Sigmoid colon (tissue), 7 donors: Measurements from ENCODE around the gene TOPBP1. TPM values are rescaled to one million over a fixed set of nuclear protein-coding genes. Genes with fewer than 3 reads are reported as not detected.

ENCODE experiments used
- DNase-seq: peaks from one replicate; pipeline ENCODE4 v3.0.0-alpha.2; 2019
- H3K27ac ChIP-seq, 4 donors: fragments of 200-600 bp; sonication (generic); one replicate each; pipeline ENCODE4 v1.5.1; 2016 to 2019; ENCODE audit warnings: mild to moderate bottlenecking in 1 of 4
- H3K27me3 ChIP-seq, 3 donors: fragments of 200-600 bp; sonication (generic); one replicate each; pipeline ENCODE4 v1.5.1; 2019; ENCODE audit warnings: mild to moderate bottlenecking in 1 of 3
- H3K36me3 ChIP-seq, 4 donors: fragments of 200-600 bp; sonication (generic); one replicate each; pipeline ENCODE4 v1.5.1; 2016 to 2019
- H3K4me1 ChIP-seq, 4 donors: fragments of 200-600 bp; sonication (generic); one replicate each; pipeline ENCODE4 v1.5.1; 2017 to 2019
- H3K4me3 ChIP-seq, 4 donors: fragments of 200-600 bp; sonication (generic); one replicate each; pipeline ENCODE4 v1.5.1; 2017 to 2019; ENCODE audit warnings: mild to moderate bottlenecking in 2 of 4, moderate library complexity in 1 of 4
- H3K9me3 ChIP-seq, 4 donors: fragments of 200-600 bp in 3 of 4; sonication (generic) in 3 of 4; one replicate each; pipeline versions ENCODE4 v1.5.1 to v1.6.1; 2013 to 2019
- EP300 ChIP-seq, 4 donors: sonication (generic); formaldehyde crosslinking; IDR thresholded peaks; one replicate each; pipeline ENCODE4 v1.6.1; 2017; ENCODE audit warnings: antibody characterized with exemption in 4 of 4
- POLR2A ChIP-seq, 2 donors: fragments of 450-650 bp; IDR thresholded peaks; one replicate each; pipeline ENCODE4 v1.6.1; 2016; ENCODE audit warnings: antibody characterized with exemption in 2 of 2, mild to moderate bottlenecking in 2 of 2, moderate library complexity in 2 of 2
- POLR2AphosphoS5 ChIP-seq, 4 donors: sonication (generic); formaldehyde crosslinking; IDR thresholded peaks; one replicate each; pipeline ENCODE4 v1.6.1; 2017; ENCODE audit warnings: antibody characterized with exemption in 4 of 4
- WGBS, 2 donors: extraction: QIAGEN DNeasy Blood & Tissue Kit; methylation state at CpG; one replicate each; pipeline ENCODE4 v1.1.7; 2013; 5-methylcytosine and 5-hydroxymethylcytosine counted together
- intact Hi-C: fragments of 100-400 bp; cut with DNase I; formaldehyde crosslinking; loops from one replicate; pipeline ENCODE4 v1.15.1; 2023
- polyA plus RNA-seq, 3 donors: library from polyadenylated mRNA; stranded (reverse); fragments of 200-250 nt; gene quantifications; one replicate each; pipeline ENCODE4 v1.2.3, GENCODE V29; 2013
- total RNA-seq, 4 donors: library from RNA; depleted of rRNA; stranded (reverse); fragments of >200 nt; gene quantifications; one replicate each; pipeline ENCODE4 v1.1.0, GENCODE V29; 2016
- TF ChIP-seq, protein P1 (sequence below), 4 experiments: fragments of 450-650 bp in 3 of 4; fragments of 200-600 bp in 1 of 4; IDR thresholded peaks; one replicate each; pipeline ENCODE4 v1.5.1; 2016 to 2019; ENCODE audit warnings: antibody characterized with exemption in 4 of 4, mild to moderate bottlenecking in 3 of 4, moderate library complexity in 2 of 4
- donor health status: healthy with polysubstance abuse.
- donor health status: Bipolar disorder and iron deficiency.
- donor health status: healthy.

TOPBP1 gene
- total and polyA plus RNA-seq, 7 donors: 4.8 to 30.2 (median 15.9) TPM

DNA sequence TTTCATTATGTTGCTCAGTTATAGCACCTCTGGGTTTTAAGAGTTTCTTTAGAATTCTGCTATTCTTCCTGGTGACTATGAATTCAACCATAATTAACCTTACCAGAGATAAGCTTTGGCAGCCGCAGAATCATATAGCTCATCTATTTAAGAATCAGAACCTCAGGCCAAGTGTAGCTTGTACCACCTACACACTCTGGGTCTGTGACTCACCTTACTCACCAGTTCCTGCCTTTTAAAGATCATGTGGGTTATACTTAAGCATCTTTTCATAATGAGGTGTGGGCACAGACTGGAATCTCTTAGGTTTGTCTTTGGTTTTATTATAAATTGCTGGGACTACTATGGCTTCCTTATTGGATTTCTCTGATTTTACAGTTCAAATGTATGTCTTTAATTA is 66.4 kb downstream of the TOPBP1 start:
- no peak overlapping the region for H3K27ac ChIP-seq
- 63 to 75% methylated on average over 1 of the region's 1 CpG for WGBS, 2 donors

DNA sequence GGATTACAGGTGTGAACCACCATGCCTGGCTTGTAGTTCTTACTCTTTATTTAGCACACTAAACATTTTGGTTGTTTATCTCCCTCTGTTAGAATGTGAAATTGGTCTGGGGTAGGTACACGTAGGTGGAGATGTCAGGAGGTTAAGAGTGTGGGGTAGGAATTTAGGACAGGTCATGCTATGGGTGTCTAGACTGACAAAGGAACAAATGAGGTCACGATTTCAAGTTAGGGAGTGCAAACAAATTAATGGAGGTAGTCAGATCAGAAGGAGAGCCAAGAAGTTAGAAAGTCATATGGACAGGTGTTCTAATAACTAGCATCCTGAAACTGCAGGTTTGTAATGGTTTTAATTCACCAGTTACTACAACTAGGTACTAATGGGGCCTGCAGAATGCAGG is 68.5 kb downstream of the TOPBP1 start:
- Histone ChIP-seq H3K36me3 (peaks cover 0 to 20% (median 7%) of the 10 kb centered on the region in 4 donors), H3K9me3 (no peaks in the 10 kb centered on the region), H3K4me3 (no peak overlapping the region), H3K4me1 (no peaks in the 10 kb centered on the region), H3K27ac (no peak overlapping the region), H3K27me3 (no peaks in the 10 kb centered on the region)
- intact Hi-C loops: no loop called here
- no peak for DNase-seq
- no peak for TF ChIP-seq EP300 (IDR thresholded peaks at IDR 0.05)
- TF ChIP-seq POLR2AphosphoS5 (IDR thresholded peaks at IDR 0.05): no peak
- TF ChIP-seq, protein P1, sequence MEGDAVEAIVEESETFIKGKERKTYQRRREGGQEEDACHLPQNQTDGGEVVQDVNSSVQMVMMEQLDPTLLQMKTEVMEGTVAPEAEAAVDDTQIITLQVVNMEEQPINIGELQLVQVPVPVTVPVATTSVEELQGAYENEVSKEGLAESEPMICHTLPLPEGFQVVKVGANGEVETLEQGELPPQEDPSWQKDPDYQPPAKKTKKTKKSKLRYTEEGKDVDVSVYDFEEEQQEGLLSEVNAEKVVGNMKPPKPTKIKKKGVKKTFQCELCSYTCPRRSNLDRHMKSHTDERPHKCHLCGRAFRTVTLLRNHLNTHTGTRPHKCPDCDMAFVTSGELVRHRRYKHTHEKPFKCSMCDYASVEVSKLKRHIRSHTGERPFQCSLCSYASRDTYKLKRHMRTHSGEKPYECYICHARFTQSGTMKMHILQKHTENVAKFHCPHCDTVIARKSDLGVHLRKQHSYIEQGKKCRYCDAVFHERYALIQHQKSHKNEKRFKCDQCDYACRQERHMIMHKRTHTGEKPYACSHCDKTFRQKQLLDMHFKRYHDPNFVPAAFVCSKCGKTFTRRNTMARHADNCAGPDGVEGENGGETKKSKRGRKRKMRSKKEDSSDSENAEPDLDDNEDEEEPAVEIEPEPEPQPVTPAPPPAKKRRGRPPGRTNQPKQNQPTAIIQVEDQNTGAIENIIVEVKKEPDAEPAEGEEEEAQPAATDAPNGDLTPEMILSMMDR (IDR thresholded peaks at IDR 0.05): no peak
- no peak for TF ChIP-seq POLR2A (IDR thresholded peaks at IDR 0.05)
- 81 to 87% methylated on average over 2 of the region's 2 CpGs for WGBS, 2 donors

More for the DNA sequence above, 66.4 kb downstream of the TOPBP1 start:
- Histone ChIP-seq H3K9me3 (no peaks in the 10 kb centered on the region), H3K27me3 (no peaks in the 10 kb centered on the region), H3K4me3 (no peak overlapping the region), H3K36me3 (no peaks in the 10 kb centered on the region), H3K4me1 (no peaks in the 10 kb centered on the region)
- intact Hi-C loops: no loop called here
- DNase-seq: no peak
- TF ChIP-seq, protein P1 (IDR thresholded peaks at IDR 0.05): no peak
- TF ChIP-seq POLR2AphosphoS5 (IDR thresholded peaks at IDR 0.05): no peak
- no peak for TF ChIP-seq POLR2A (IDR thresholded peaks at IDR 0.05)

DNA sequence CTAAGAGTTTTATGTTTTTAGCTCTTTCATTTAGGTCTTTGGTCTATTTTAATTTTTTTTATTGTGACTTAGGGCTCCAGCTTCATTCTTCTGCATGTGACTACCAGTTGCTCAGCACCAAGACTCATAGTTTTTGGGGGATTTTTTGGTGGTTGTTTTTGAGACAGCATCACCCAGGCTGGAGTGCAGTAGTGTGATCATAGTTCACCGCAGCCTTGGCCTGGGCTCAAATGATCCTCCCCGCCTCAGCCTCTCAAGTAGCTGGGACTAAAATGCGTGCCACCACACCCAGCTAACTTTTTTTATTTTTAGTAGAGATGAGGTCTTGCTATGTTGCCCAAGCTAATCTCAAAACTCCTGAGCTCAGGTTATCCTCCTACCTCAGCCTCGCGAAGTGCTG is 68.9 kb downstream of the TOPBP1 start:
- Histone ChIP-seq H3K27me3 (no peaks in the 10 kb centered on the region), H3K27ac (no peak overlapping the region), H3K9me3 (no peaks in the 10 kb centered on the region), H3K4me1 (no peaks in the 10 kb centered on the region), H3K36me3 (peaks cover 0 to 24% (median 11%) of the 10 kb centered on the region in 4 donors), H3K4me3 (no peak overlapping the region)
- WGBS, 2 donors: 56 to 78% methylated on average over 5 of the region's 5 CpGs
- DNase-seq: no peak
- intact Hi-C loops: no loop called here
- TF ChIP-seq EP300 (IDR thresholded peaks at IDR 0.05) (no peak), POLR2A (IDR thresholded peaks at IDR 0.05) (no peak), POLR2AphosphoS5 (IDR thresholded peaks at IDR 0.05) (no peak)
- TF ChIP-seq, protein P1 (IDR thresholded peaks at IDR 0.05): no peak

DNA sequence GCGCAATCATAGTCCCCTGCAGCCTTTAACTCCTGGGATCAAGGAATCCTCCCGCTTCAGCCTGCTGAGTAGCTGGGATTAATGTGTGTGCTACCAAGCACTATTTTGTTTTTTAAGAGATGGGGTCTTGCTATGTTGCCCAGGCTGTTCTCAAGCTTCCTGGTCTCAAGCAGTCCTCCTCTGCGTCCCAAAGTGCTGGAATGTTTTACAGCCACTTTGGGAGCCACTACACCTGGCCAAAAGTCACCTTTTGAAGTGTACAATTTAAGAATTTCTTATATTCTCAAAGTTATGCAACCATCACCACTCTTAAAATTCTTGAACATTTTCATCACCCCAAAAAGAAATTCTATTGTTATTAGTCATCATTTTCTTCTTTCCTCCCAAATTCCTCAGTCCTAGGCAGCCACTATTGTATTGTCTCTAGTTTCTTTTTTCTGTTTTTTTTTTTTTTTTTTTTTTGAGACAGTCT is 70.4 kb downstream of the TOPBP1 start:
- no peaks in the 10 kb centered on the region for H3K9me3 ChIP-seq
- no peaks in the 10 kb centered on the region for H3K27me3 ChIP-seq
- H3K36me3 ChIP-seq: peaks cover 10 to 39% (median 21%) of the 10 kb centered on the region in 4 donors
- TF ChIP-seq EP300 (IDR thresholded peaks at IDR 0.05): no peak
- no peak for TF ChIP-seq POLR2A (IDR thresholded peaks at IDR 0.05)
- no peak for TF ChIP-seq POLR2AphosphoS5 (IDR thresholded peaks at IDR 0.05)
- TF ChIP-seq, protein P1 (IDR thresholded peaks at IDR 0.05): no peak
- intact Hi-C loops: no loop called here
- no peak overlapping the region for H3K4me3 ChIP-seq
- DNase-seq: no peak
- 92 to 98% methylated on average over 3 of the region's 3 CpGs for WGBS, 2 donors
- H3K4me1 ChIP-seq: no peaks in the 10 kb centered on the region
- H3K27ac ChIP-seq: peak overlapping the region in 1 of 4 donors; percentile 50

DNA sequence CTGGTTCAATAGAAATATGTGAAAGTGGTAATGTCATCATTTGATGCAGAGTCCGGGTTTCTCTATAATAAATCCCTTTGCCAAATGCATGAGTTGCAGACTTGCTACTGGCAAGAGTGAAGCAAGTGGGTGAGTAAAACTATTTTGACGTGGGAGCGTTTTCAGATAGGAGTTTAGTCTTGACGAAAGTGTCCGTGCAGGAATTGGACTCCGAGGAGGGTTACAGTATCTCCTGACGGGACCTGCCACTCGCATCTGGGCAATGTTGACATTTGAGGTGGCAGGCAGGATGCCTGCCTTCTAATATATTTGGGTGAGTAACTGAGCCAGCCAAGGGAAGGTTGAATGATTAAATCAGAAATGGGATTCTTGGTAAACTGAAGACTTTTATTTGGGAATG is 72.2 kb downstream of the TOPBP1 start:
- Histone ChIP-seq H3K36me3 (peaks cover 15 to 58% (median 37%) of the 10 kb centered on the region in 4 donors), H3K4me3 (no peak overlapping the region), H3K9me3 (no peaks in the 10 kb centered on the region), H3K4me1 (no peaks in the 10 kb centered on the region), H3K27me3 (no peaks in the 10 kb centered on the region), H3K27ac (no peak overlapping the region)
- WGBS, 2 donors: 86 to 93% methylated on average over 8 of the region's 8 CpGs
- intact Hi-C loops: no loop called here
- no peak for TF ChIP-seq POLR2A (IDR thresholded peaks at IDR 0.05)
- TF ChIP-seq EP300 (IDR thresholded peaks at IDR 0.05): no peak
- TF ChIP-seq POLR2AphosphoS5 (IDR thresholded peaks at IDR 0.05): no peak
- TF ChIP-seq, protein P1 (IDR thresholded peaks at IDR 0.05): no peak
- no peak for DNase-seq
